Subcutaneous abdominal adipose tissue (tissue), 5 donors: ENCODE data around the gene GRIN2C.
A peak's percentile ranks its signal among the peaks of the same experiment; 100 is the strongest.

ENCODE experiments used
- H3K27ac ChIP-seq: one replicate; pipeline ENCODE4 v1.7.0; 2013; ENCODE audit warnings: low read depth, mild to moderate bottlenecking, inconsistent platforms, low read length, moderate library complexity
- H3K27me3 ChIP-seq, 5 donors: one replicate each; pipeline ENCODE4 v1.7.0; 2013; ENCODE audit warnings: low read length in 5 of 5, inconsistent platforms in 1 of 5; ENCODE audit not compliant: control insufficient read depth in 5 of 5, insufficient read depth in 4 of 5
- H3K36me3 ChIP-seq, 5 donors: one replicate each; pipeline ENCODE4 v1.7.0; 2013; ENCODE audit warnings: low read length in 5 of 5; ENCODE audit not compliant: control insufficient read depth in 5 of 5, insufficient read depth in 5 of 5
- H3K4me1 ChIP-seq, 5 donors: one replicate each; pipeline ENCODE4 v1.7.0; 2013; ENCODE audit warnings: low read length in 5 of 5, mild to moderate bottlenecking in 3 of 5, moderate library complexity in 1 of 5; ENCODE audit not compliant: control insufficient read depth in 5 of 5, insufficient read depth in 5 of 5
- H3K4me3 ChIP-seq, 5 donors: one replicate each; pipeline ENCODE4 v1.7.0; 2013; ENCODE audit warnings: low read length in 5 of 5, low read depth in 1 of 5
- H3K9ac ChIP-seq, 5 donors: one replicate each; pipeline ENCODE4 v1.7.0; 2013; ENCODE audit warnings: low read length in 5 of 5, mild to moderate bottlenecking in 4 of 5, moderate library complexity in 3 of 5
- H3K9me3 ChIP-seq, 5 donors: one replicate each; pipeline ENCODE4 v1.7.0; 2013; ENCODE audit warnings: low read length in 5 of 5; ENCODE audit not compliant: control insufficient read depth in 5 of 5
- donor health status: healthy.
- donor health status: healthy.
- donor health status: healthy.
- donor health status: healthy.
- donor health status: healthy.

The GRIN2C gene

GRCh38 chr17:74865504-74866197 lies 6.0 kb upstream of the GRIN2C start:
- Histone ChIP-seq H3K9ac (no peak overlapping the region), H3K4me1 (peaks cover 2 to 17% (median 15%) of the 10 kb centered on the region in 5 donors), H3K9me3 (no peaks in the 10 kb centered on the region), H3K27me3 (peaks cover 9 to 15% (median 9%) of the 10 kb centered on the region in 5 donors), H3K4me3 (no peak overlapping the region), H3K27ac (no peak overlapping the region), H3K36me3 (no peaks in the 10 kb centered on the region)

DNA sequence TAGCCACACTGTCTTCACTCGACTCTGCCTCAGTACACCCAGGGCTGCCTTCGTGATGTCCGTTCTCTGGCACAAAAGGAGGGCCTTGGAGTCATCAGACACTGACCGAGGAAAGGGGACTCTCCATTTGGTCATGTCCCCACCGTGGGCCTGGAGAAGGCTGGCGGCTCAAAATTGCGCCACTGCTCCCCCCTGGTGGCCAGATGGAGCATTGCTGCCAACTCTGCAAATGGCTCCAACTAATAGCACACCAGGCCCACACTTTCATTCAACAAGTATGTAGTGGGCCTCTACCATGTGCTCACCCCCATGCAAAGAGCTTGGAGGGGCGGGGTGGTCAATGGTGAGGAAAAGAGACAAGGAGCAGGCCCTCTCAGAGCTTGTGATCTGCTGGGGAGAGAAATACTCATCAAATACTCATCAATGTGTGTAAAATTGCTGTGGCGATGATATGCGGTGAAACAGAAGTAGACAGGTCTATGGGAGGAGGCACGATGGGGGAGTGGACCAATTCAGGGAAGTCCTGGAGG lies 5.2 kb upstream of the GRIN2C start:
- H3K9ac ChIP-seq: no peak overlapping the region
- peaks cover 14 to 22% (median 16%) of the 10 kb centered on the region in 5 donors for H3K27me3 ChIP-seq
- no peaks in the 10 kb centered on the region for H3K36me3 ChIP-seq
- no peak overlapping the region for H3K4me3 ChIP-seq
- H3K4me1 ChIP-seq: peaks cover 2 to 24% (median 22%) of the 10 kb centered on the region in 5 donors
- H3K27ac ChIP-seq: no peak overlapping the region
- no peaks in the 10 kb centered on the region for H3K9me3 ChIP-seq

GRCh38 chr17:74864297-74864865 lies 4.7 kb upstream of the GRIN2C start:
- no peak overlapping the region for H3K27ac ChIP-seq
- H3K27me3 ChIP-seq: peaks cover 14 to 23% (median 19%) of the 10 kb centered on the region in 5 donors
- no peak overlapping the region for H3K9ac ChIP-seq
- no peaks in the 10 kb centered on the region for H3K36me3 ChIP-seq
- no peak overlapping the region for H3K4me3 ChIP-seq
- H3K4me1 ChIP-seq: peaks cover 2 to 25% (median 23%) of the 10 kb centered on the region in 5 donors
- no peaks in the 10 kb centered on the region for H3K9me3 ChIP-seq

DNA sequence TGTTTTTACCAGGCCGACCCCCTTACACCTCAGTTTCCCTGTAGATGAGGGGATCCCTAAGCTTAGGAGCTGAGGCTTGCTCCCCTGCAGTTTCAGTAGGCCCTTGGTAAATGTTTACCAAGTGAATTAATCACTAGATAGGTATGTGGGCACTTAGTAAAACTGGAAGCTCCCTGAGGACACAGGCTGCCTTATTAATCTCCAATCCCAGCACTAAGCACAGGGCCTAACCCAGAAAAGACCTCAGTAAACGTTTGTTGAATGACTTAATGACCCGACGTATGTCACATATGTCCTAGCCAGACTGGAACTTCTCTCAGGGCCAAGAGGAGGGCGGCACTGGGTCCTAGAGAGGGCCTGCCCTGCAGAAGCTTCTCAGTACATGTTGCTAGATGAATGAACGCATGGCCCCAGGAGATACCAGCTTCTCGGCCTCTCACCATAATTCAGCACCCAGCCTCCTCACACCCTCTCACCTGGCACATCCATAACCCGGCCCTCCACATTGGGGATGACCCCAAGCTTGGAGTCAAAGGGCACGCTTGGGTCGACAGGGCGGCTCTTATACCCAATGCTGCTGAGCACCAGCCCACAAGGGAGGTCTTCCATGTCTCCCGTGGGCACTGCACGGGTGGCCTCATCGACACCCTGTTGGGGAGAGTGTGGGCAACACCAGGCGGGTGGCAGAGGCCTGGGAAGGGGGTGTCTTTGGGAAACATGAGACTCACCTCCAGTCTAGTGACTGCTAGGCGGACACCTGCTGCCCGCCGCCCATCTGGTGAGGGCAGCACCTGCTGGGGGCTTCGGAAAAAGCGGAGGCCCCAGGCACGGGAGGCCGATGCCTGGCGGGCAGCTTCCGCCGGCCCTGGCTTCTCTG lies 4.0 kb upstream of the GRIN2C start:
- H3K27ac ChIP-seq: no peak overlapping the region
- H3K27me3 ChIP-seq: peaks cover 22 to 30% (median 26%) of the 10 kb centered on the region in 5 donors
- H3K9ac ChIP-seq: no peak overlapping the region
- H3K9me3 ChIP-seq: no peaks in the 10 kb centered on the region
- no peak overlapping the region for H3K4me3 ChIP-seq
- peaks cover 2 to 25% (median 23%) of the 10 kb centered on the region in 5 donors for H3K4me1 ChIP-seq
- no peaks in the 10 kb centered on the region for H3K36me3 ChIP-seq

- Histone ChIP-seq H3K9ac (no peak overlapping the region), H3K4me3 (no peak overlapping the region), H3K4me1 (peaks cover 2 to 25% (median 23%) of the 10 kb centered on the region in 5 donors), H3K9me3 (no peaks in the 10 kb centered on the region), H3K36me3 (no peaks in the 10 kb centered on the region), H3K27ac (no peak overlapping the region), H3K27me3 (peaks cover 23 to 34% (median 28%) of the 10 kb centered on the region in 5 donors)
These were observed 3.2 kb upstream of the GRIN2C start for GRCh38 chr17:74862919-74863318.

DNA sequence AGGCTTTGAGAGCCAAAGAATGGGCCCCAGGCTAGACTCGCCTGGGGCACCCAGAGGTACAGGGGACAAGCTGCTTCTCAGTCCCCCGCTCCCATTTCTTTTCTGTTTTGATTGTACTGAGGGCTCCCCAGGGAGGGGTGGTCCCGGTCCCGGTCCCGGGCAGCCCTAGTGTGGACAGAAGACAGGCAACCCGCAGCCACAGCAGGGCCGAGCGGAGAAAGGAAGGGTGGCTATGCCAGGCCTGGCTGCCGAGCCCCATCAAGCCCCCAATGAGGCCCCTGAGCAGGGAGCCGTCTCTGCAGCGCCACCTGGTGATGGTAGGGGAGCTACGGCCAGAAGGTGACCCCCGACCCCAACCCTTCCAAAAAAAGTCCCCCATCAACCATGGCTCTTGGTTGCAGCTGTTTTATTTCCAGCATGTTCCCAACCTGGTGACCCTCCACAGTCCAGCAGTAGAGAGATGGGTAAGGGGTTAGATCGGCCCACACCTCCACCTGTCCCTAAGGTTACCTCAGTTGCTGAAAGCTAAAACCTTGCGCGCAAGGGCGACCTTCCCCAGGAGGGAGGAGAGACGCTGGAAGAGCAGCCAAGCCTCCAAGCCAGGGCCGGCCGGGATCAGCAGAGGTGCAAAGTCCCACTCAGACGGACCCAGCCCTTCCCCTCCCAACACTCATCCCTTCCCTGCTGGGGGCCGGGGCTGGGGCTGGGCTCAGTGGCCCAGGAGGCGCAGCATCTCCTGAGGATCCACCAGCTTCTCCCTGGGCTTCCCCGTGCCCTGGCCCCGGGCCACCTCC lies 2.6 kb upstream of the GRIN2C start:
- Histone ChIP-seq H3K4me3 (peak overlapping the region in 3 of 5 donors; percentile 8 to 41 (median 39)), H3K9me3 (no peaks in the 10 kb centered on the region), H3K27ac (no peak overlapping the region), H3K36me3 (no peaks in the 10 kb centered on the region), H3K9ac (peak overlapping the region in 3 of 5 donors; percentile 6 to 47 (median 21)), H3K4me1 (peaks cover 0 to 25% (median 23%) of the 10 kb centered on the region in 5 donors), H3K27me3 (peaks cover 24 to 38% (median 30%) of the 10 kb centered on the region in 5 donors)

DNA sequence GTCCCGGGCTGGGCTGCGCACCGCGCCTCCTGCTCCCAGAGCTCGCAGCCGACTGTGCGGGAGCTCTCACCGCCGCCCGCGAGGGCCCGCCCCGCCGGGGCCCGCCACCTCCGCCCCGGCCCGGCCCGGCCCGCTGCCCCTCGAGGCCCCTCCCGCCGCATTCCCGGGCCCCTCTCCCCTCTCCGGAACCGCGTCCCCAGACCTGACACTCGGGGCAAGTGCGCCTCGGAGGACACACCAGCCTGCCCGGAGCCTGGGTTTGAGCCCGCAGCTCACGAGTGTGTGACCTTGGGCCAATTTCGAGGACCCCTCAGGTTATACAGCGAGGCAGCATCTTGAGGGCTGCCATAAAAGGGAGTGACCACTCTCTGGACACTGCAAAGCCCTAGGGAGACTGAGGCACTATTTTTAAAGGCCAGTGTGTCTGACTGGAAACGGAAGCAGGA lies 2.0 kb upstream of the GRIN2C start:
- Histone ChIP-seq H3K4me3 (peak overlapping the region in 3 of 5 donors; percentile 8 to 41 (median 39)), H3K27me3 (peaks cover 24 to 42% (median 33%) of the 10 kb centered on the region in 5 donors), H3K9me3 (no peaks in the 10 kb centered on the region), H3K9ac (peak overlapping the region in 3 of 5 donors; percentile 6 to 47 (median 21)), H3K27ac (no peak overlapping the region), H3K36me3 (no peaks in the 10 kb centered on the region), H3K4me1 (peaks cover 0 to 25% (median 23%) of the 10 kb centered on the region in 5 donors)

GRCh38 chr17:74860872-74861661 lies 1.4 kb upstream of the GRIN2C start:
- H3K9ac ChIP-seq: no peak overlapping the region
- H3K36me3 ChIP-seq: no peaks in the 10 kb centered on the region
- peaks cover 0 to 25% (median 23%) of the 10 kb centered on the region in 5 donors for H3K4me1 ChIP-seq
- no peak overlapping the region for H3K27ac ChIP-seq
- peak overlapping the region in 4 of 5 donors; percentile 17 to 47 (median 36) for H3K4me3 ChIP-seq
- peaks cover 25 to 44% (median 35%) of the 10 kb centered on the region in 5 donors for H3K27me3 ChIP-seq
- no peaks in the 10 kb centered on the region for H3K9me3 ChIP-seq
